Mesenchymal stem cell (in vitro differentiated cells and primary cell): Measurements from ENCODE around the gene SF3B2.
"Not testable (repeated sequence)": the region's sequence is repeated elsewhere in the genome, so short reads cannot be mapped to it uniquely, and the experiment has no call there.

ENCODE experiments used
- DNase-seq: peaks from one replicate; pipeline ENCODE4 v3.0.0-alpha.2; 2013
- H2AFZ ChIP-seq: one replicate; pipeline ENCODE4 v1.6.1; 2013; ENCODE audit warnings: low read depth, mild to moderate bottlenecking, control low read depth, inconsistent platforms, low read length, moderate library complexity
- H2AK5ac ChIP-seq: 2 replicates; pipeline ENCODE4 v1.6.1; 2013; ENCODE audit warnings: low read length, moderate library complexity, mild to moderate bottlenecking, inconsistent platforms; ENCODE audit not compliant: severe bottlenecking
- H2BK120ac ChIP-seq: one replicate; pipeline ENCODE4 v1.6.1; 2013; ENCODE audit warnings: low read depth, mild to moderate bottlenecking, inconsistent platforms, low read length, moderate library complexity
- H2BK12ac ChIP-seq, 2 experiments: one replicate each; pipeline ENCODE4 v1.6.1; 2013; ENCODE audit warnings: inconsistent platforms in 2 of 2, low read length in 2 of 2, mild to moderate bottlenecking in 2 of 2, moderate library complexity in 2 of 2, control low read depth in 1 of 2
- H2BK15ac ChIP-seq: one replicate; pipeline ENCODE4 v1.6.1; 2013; ENCODE audit warnings: mild to moderate bottlenecking, low read depth, inconsistent platforms; ENCODE audit not compliant: poor library complexity, severe bottlenecking
- H2BK5ac ChIP-seq: 2 replicates; pipeline ENCODE4 v1.6.1; 2013; ENCODE audit warnings: low read depth, mild to moderate bottlenecking, low read length, control low read depth, inconsistent platforms; ENCODE audit not compliant: poor library complexity, severe bottlenecking
- H3K14ac ChIP-seq, 2 experiments: one replicate each; pipeline ENCODE4 v1.6.1; 2013; ENCODE audit warnings: inconsistent platforms in 2 of 2, low read length in 2 of 2, control low read depth in 1 of 2, mild to moderate bottlenecking in 1 of 2, moderate library complexity in 1 of 2
- H3K18ac ChIP-seq, 2 experiments: one replicate each; pipeline ENCODE4 v1.6.1; 2013; ENCODE audit warnings: inconsistent platforms in 2 of 2, low read length in 2 of 2, control low read depth in 1 of 2, low read depth in 1 of 2, mild to moderate bottlenecking in 1 of 2
- H3K23ac ChIP-seq, 2 experiments: one replicate each; pipeline ENCODE4 v1.6.1; 2013; ENCODE audit warnings: inconsistent platforms in 2 of 2, low read length in 2 of 2, mild to moderate bottlenecking in 2 of 2, moderate library complexity in 2 of 2, control low read depth in 1 of 2
- H3K27ac ChIP-seq: 2 replicates; pipeline ENCODE4 v1.5.1; 2013; ENCODE audit warnings: mild to moderate bottlenecking, moderate library complexity, low read length, control low read depth, inconsistent platforms; ENCODE audit not compliant: poor library complexity, severe bottlenecking
- H3K27me3 ChIP-seq, 2 experiments: 2 replicates each; pipeline versions ENCODE4 v1.6.1 to v1.7.0; 2013; ENCODE audit warnings: low read length in 2 of 2, mild to moderate bottlenecking in 2 of 2, moderate library complexity in 2 of 2, control low read depth in 1 of 2, inconsistent platforms in 1 of 2; ENCODE audit not compliant: control insufficient read depth in 1 of 2, insufficient read depth in 1 of 2
- H3K36me3 ChIP-seq, 2 experiments: 2 replicates each; pipeline versions ENCODE4 v1.6.1 to v1.7.0; 2013; ENCODE audit warnings: low read length in 2 of 2, control low read depth in 1 of 2, inconsistent platforms in 1 of 2, low read depth in 1 of 2, mild to moderate bottlenecking in 1 of 2; ENCODE audit not compliant: insufficient read depth in 2 of 2, control insufficient read depth in 1 of 2
- H3K4ac ChIP-seq, 2 experiments: one replicate each; pipeline ENCODE4 v1.6.1; 2013; ENCODE audit warnings: inconsistent platforms in 2 of 2, low read length in 2 of 2, mild to moderate bottlenecking in 2 of 2, moderate library complexity in 2 of 2, control low read depth in 1 of 2, low read depth in 1 of 2
- H3K4me1 ChIP-seq: 2 replicates; pipeline ENCODE4 v1.6.1; 2013; ENCODE audit warnings: low read depth, low read length, control low read depth; ENCODE audit not compliant: control insufficient read depth, insufficient read depth
- H3K4me2 ChIP-seq: 2 replicates; pipeline ENCODE4 v1.6.1; 2013; ENCODE audit warnings: low read length, mild to moderate bottlenecking, inconsistent platforms; ENCODE audit not compliant: poor library complexity, severe bottlenecking
- H3K4me3 ChIP-seq, 2 experiments: 2 replicates each; pipeline versions ENCODE4 v1.5.1 to v1.7.0; 2013; ENCODE audit warnings: low read length in 2 of 2, mild to moderate bottlenecking in 2 of 2, control low read depth in 1 of 2, low read depth in 1 of 2; ENCODE audit not compliant: insufficient read depth in 1 of 2
- H3K79me1 ChIP-seq: replicated peaks from 2 replicates; pipeline ENCODE4 v1.6.1; 2013; ENCODE audit warnings: mild to moderate bottlenecking, control low read depth, low read length, inconsistent platforms; ENCODE audit not compliant: poor library complexity, severe bottlenecking
- H3K9ac ChIP-seq: 2 replicates; pipeline ENCODE4 v1.7.0; 2013; ENCODE audit warnings: mild to moderate bottlenecking, low read length, moderate library complexity
- H3K9me3 ChIP-seq: 2 replicates; pipeline ENCODE4 v1.7.0; 2013; ENCODE audit warnings: mild to moderate bottlenecking, low read length; ENCODE audit not compliant: control insufficient read depth
- H4K8ac ChIP-seq: one replicate; pipeline ENCODE4 v1.6.1; 2013; ENCODE audit warnings: inconsistent platforms, mild to moderate bottlenecking, low read length, moderate library complexity
- H4K91ac ChIP-seq: one replicate; pipeline ENCODE4 v1.6.1; 2013; ENCODE audit warnings: mild to moderate bottlenecking, low read length, inconsistent platforms
- WGBS: methylation state at CpG from one replicate; pipeline ENCODE4 v1.1.7; 2013; ENCODE audit warnings: mixed read lengths; 5-methylcytosine and 5-hydroxymethylcytosine counted together

SF3B2 gene

GRCh38 chr11:66092125-66092524 lies 40.0 kb downstream of the SF3B2 start:
- peaks cover 19% of the 10 kb centered on the region for H3K79me1 ChIP-seq
- not testable (repeated sequence) for H3K4me3 ChIP-seq, H3K18ac ChIP-seq, H2BK12ac ChIP-seq, H2AFZ ChIP-seq, H2BK5ac ChIP-seq, H2BK15ac ChIP-seq, H3K9ac ChIP-seq, H3K14ac ChIP-seq, H2BK120ac ChIP-seq, H3K27ac ChIP-seq, H4K91ac ChIP-seq, H3K36me3 ChIP-seq, DNase-seq, H3K4me1 ChIP-seq, H3K23ac ChIP-seq, H4K8ac ChIP-seq, H3K9me3 ChIP-seq, H2AK5ac ChIP-seq, H3K4ac ChIP-seq, H3K4me2 ChIP-seq, H3K27me3 ChIP-seq
- no CpG with 5 or more reads among the region's 2 CpGs for WGBS

GRCh38 chr11:66099746-66100145 lies 47.6 kb downstream of the SF3B2 start:
- H3K4me3 ChIP-seq, H3K14ac ChIP-seq, H4K8ac ChIP-seq, H3K27ac ChIP-seq, H3K9ac ChIP-seq, H2BK120ac ChIP-seq, H3K4me2 ChIP-seq, H3K27me3 ChIP-seq, H3K36me3 ChIP-seq, H2AFZ ChIP-seq, H3K4me1 ChIP-seq, DNase-seq, H3K4ac ChIP-seq, H3K9me3 ChIP-seq, H2AK5ac ChIP-seq, H3K18ac ChIP-seq, H3K23ac ChIP-seq, H2BK12ac ChIP-seq, H4K91ac ChIP-seq, H2BK5ac ChIP-seq, H2BK15ac ChIP-seq: not testable (repeated sequence)
- H3K79me1 ChIP-seq: peaks cover 39% of the 10 kb centered on the region
- 96% methylated on average over 10 of the region's 10 CpGs for WGBS

- Histone ChIP-seq H2BK120ac (no peak overlapping the region), H3K27ac (no peak overlapping the region), H3K9me3 (no peaks in the 10 kb centered on the region), H3K27me3 (no peaks in the 10 kb centered on the region), H3K18ac (no peak overlapping the region), H3K4me3 (no peak overlapping the region), H2AK5ac (no peak overlapping the region), H3K23ac (no peak overlapping the region), H3K4ac (no peak overlapping the region), H2BK12ac (peak overlapping the region in 1 of 2 experiments; percentile 15), H4K8ac (no peak overlapping the region), H3K4me1 (peaks cover 3% of the 10 kb centered on the region), H3K9ac (no peak overlapping the region), H2BK5ac (no peak overlapping the region), H3K36me3 (peaks cover 0 to 3% of the 10 kb centered on the region in 2 experiments), H3K14ac (no peak overlapping the region), H4K91ac (no peak overlapping the region), H3K4me2 (no peak overlapping the region), H3K79me1 (peaks cover 38% of the 10 kb centered on the region), H2AFZ (no peak overlapping the region), H2BK15ac (no peak overlapping the region)
- WGBS: 85% methylated on average over 11 of the region's 14 CpGs
- DNase-seq: no peak
Measured at GRCh38 chr11:66100272-66101065, 48.3 kb downstream of the SF3B2 start.

- Histone ChIP-seq H2BK5ac (no peak overlapping the region), H3K79me1 (peaks cover 39% of the 10 kb centered on the region), H3K27ac (no peak overlapping the region), H2BK120ac (no peak overlapping the region), H3K27me3 (no peaks in the 10 kb centered on the region), H4K91ac (no peak overlapping the region), H3K4me1 (peaks cover 3% of the 10 kb centered on the region), H3K14ac (no peak overlapping the region), H2BK15ac (no peak overlapping the region), H3K4me2 (no peak overlapping the region), H2AK5ac (no peak overlapping the region), H2BK12ac (no peak overlapping the region), H3K36me3 (peaks cover 0 to 3% of the 10 kb centered on the region in 2 experiments), H3K9me3 (no peaks in the 10 kb centered on the region), H3K4me3 (no peak overlapping the region), H3K23ac (no peak overlapping the region), H4K8ac (no peak overlapping the region), H3K9ac (no peak overlapping the region), H3K18ac (no peak overlapping the region), H2AFZ (no peak overlapping the region), H3K4ac (no peak overlapping the region)
- WGBS: no CpG with 5 or more reads among the region's 3 CpGs
- no peak for DNase-seq
Measured at GRCh38 chr11:66101066-66101464, 48.9 kb downstream of the SF3B2 start.
